ENCODE measurements around the gene MROH7.

DNA sequence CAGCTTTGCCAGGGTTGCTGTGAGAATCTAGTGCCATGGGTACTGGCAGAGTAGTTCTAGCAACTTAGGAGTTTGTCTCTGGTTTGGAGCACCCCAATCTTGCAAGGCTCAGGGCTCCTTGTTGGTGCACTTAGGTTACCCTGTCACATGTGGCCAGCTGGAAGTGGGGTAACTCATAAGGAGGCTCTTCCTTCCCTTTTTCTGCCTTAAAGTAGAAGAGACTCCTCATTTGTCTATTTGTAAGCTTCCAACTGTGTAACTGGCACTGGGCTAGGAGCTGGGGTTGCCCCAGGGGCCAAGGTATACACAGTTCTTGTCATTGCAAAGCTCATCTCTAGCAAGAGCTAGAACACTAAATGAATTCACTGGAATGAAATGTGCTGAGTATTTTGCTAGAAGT lies 10.6 kb downstream of the MROH7 start:
- TF ChIP-seq GTF2F1 (IDR thresholded peaks at IDR 0.05; ENCODE audit: low read length) = no peak
- TF ChIP-seq MTA3 (CRISPR knock-in tag; IDR thresholded peaks at IDR 0.05) = no peak

Measured in HepG2 (cell line).